ENCODE measurements around the gene ZNF414. TPM values are rescaled to one million over a fixed set of nuclear protein-coding genes. Genes with fewer than 3 reads are reported as not detected.
"Not testable (repeated sequence)": the region's sequence is repeated elsewhere in the genome, so short reads cannot be mapped to it uniquely, and the experiment has no call there.

ZNF414 gene
- total RNA-seq, 1 donor from 2014 or later, result 18.5 TPM

DNA sequence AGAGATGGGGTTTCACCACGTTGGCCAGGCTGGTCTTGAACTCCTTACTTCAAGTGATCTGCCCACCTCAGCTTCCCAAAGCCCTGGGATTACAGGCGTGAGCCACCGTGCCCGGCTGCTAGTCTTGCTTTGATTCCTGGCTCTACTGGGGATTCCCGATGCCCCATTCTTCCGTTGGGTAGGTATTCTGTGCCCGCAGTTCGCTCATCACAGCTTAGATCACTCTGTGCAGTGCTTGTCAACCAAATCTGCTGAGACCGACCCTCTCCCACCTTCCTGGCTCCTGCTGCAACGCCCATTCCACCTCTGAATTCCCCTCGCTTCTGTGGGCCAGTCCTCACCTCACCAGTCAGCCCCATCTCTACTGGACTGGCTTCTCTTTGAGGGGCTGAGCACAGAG, 4.6 kb upstream of the ZNF414 start:
- no peak for DNase-seq (ENCODE audit: low spot score)

DNA sequence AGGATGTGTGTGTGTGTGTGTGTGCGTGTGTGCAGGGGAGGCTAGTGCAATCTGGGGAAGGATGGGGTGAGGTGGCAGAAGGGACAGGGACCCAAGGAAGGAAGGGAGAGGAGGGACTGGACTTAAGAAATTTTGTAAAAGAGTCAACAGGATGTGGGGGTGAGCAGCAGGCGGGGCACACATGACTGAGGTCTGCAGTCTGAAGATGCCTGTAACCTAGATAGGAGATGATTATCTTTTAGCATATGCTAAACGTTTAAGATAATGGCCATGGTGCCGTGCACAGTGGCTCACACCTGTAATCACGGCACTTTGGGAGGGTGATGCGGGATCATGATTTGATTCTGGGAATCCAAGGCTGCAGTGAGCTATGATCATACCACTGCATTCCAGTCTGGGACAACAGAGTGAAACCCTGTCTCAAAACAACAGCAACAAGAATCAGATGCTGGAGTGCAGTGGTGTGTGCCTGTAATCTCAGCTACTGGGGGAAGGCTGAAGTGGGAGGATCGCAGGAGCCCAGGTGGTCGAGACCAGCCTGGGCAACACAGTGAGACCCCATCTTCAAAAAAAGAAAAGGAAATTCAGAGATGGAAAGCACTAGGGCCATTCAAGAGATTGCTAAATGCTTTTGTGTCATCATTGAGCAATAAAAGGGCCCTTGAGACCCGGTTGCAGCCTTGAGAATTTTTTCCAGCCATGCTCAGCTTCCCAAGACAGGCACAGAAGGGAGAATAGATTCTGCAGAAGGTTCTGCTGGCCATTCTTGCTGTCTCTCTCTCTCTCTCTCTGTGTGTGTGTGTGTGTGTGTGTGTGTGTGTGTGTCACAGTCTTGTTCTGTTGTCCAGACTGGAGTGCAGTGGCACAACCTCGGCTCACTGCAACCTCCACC, 3.8 kb upstream of the ZNF414 start:
- DNase-seq (ENCODE audit: low spot score), result no peak

DNA sequence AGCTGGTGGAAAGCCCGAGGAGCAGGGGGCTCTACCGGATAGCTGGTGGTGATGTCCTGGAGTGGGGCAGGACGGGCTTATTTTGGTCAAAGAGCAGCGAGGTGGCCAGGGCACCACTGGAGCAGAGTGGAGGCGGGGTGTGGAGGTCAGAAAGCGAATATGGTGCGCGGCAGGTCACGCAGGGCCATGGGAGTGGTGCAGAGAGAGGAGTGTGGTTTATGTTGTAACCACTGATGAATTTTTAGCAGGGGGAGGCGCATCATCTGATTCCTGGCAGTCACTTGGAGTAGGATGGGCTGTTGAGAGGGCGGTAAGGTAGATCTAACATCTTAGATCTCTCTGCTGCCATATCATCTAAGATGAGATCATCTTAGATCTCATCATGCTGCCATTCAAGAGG, 1.4 kb upstream of the ZNF414 start:
- DNase-seq (ENCODE audit: low spot score), result no peak

DNA sequence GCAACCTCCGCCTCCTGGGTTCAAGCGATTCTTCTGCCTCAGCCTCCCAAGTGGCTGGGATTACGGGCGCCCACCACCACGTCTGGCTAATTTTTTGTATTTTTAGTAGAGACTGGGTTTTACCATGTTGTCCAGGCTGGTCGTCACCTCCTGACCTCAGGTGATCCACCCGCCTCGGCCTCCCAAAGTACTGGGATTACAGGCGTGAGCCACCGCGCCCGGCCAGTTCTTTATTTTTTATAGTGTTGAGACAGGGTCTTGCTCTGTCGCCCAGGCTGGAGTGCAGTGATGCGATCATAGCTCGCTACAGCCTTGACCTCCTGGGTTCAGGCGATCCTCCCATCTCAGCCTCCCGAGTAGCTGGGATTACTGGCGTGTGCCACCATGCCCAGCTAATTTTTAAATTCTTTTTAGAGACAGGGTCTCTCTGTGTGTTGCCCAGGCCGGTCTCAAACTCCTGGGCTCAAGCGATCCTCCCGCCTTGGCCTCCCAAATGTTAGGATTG, 590 bp upstream of the ZNF414 start:
- not testable (repeated sequence) for DNase-seq (ENCODE audit: low spot score)

DNA sequence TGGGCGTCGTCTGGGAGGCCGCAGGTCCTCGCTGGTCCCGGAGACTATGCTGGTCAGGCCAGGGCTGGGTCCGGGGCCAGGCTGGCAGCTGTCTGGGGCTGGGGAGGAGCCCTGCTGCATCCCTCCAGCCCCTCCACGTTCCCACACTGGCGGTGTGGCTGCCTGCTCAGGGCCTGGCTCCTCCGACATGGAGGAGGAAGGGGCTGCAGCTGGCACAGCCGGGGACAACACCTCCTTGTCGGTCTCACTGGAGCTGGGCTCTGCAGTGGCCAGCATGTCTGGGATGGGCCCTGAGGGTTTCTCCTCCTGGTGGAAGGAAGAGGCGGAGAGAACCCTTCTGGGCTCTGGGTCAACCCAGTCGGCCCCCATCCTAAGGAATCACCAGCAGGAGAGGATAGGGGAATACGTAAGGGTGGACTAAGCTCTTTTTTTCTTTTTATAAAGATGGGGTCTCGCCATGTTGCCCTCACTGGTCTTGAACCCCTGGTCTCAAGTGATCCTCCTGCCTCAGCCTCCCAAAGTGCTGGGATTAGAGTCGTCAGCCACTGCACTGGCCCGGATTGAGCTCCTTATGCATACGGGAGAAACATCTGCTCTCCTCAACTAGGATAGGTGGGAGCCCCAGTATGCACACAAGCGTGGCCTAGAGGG, 806 bp downstream of the ZNF414 start:
- DNase-seq (ENCODE audit: low spot score), result no peak

DNA sequence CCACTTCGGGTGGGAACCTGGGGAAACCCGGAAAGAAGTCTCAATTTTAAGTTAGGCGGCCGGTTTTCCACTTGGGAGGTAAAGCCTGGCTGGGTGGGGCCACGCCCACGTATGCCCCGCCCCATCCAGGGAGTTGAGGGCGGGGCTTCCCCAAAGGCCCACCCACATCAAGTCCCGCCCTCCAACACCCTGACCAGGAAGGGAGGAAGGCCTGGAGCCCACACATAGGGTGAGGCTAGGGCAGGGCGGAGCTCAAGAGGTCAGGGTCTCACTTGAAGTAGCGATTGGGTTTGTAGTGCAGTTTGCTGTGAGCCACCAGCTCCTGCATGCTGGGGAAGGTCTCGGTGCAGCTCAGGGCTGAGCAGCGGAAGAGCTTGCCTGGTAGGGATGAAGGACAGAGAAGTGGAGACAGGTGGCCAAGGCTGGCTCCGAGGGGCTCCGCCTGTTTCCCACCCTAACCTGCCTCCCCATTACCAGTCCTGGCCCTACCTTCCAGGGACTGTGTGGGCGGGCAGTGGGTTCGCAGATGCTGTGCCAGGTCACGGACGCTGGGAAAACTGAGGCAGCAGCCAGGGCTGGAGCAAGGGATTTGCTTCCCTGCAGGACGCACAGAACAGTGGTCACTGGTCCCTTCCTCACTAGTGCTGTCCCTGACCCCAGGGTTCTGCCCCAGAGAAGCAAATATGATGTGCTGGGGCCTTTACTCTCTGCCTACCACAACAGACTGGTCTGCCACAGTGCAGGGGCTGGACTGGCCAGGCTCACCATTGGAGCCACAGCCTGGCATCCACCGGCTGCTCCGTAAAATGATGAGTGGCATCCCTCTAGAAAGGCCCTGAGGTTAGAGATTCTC, 1.6 kb downstream of the ZNF414 start:
- no peak for DNase-seq (ENCODE audit: low spot score)

DNA sequence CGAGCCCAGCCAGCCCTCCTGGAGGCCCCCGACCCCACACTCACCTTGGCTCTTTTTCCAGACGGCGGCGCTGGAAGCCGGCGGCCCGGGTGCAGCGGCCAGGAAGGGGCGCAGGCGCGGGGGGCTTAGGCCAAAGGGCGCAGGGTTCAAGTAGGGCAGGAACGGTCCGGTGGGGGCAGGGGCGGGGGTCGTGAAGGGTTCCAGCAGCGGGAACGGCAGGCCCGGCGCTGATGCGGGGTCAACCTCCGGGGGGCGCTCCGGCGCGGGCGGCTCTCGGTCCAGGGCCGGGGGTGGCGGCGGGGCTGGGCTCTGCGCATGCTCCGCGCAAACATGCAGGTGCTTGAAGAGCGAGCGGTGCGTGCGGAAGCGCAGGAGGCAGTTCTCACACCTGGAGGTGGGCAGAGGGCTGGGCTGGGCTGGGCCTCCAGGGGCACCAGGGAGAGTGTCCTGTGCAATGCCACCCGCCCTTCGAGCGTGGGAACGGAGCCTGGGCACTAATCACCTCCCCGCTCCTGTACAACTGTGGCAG, 2.3 kb downstream of the ZNF414 start:
- DNase-seq (ENCODE audit: low spot score), result no peak

DNA sequence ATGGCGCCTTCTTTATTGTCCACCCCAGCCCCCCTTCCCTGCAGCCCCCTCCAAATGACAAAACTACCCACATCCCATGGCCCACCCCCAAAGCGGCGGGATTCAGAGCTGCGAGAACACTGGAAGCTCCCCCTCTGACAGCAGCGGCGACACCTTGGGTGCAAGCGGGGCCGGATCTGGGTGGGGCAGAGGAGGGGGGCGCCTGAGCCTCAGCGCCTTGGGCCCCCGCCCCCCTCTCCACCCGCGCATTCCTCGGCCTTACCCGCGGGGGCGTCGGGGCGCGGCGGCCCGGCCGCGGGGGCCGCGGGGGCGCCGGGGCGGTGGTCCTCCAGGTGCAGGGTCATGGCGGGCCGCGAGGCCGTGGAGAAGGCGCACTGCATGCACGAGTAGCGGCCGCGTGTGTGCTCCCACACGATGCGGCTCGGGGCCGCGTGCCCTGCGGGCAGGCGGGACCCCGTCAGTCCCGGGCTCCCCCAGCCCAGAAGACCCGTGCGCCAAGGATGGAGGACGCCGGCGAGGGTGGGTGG, 3.3 kb downstream of the ZNF414 start:
- DNase-seq (ENCODE audit: low spot score), result no peak

DNA sequence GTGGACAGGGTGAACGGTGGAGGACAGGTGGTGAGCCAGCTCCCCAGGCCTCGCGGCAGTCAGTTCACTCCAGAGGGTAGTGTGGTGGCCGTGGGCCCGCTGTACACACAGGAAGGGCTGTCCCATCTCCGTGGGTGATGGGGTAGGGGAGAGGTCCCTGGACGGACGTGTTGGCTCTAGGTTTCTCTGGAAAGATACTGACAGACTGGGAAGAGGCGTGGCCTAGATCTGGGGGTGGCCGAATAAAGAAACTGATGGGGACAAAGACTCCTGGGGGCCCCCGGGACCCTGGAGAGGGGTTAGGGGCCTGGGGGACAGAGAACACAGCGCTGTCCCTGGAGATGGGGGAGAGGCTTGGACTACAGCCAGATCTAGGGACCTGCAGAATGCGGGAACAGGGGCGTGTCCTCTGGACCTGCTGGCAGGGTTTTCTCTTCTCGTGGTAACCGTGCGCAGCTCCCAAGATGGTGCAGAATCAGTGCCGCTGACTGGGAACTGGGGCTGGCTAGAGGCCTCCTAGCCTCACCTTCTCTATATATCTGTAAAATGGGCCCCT, 7.5 kb downstream of the ZNF414 start:
- no peak for DNase-seq (ENCODE audit: low spot score)

DNA sequence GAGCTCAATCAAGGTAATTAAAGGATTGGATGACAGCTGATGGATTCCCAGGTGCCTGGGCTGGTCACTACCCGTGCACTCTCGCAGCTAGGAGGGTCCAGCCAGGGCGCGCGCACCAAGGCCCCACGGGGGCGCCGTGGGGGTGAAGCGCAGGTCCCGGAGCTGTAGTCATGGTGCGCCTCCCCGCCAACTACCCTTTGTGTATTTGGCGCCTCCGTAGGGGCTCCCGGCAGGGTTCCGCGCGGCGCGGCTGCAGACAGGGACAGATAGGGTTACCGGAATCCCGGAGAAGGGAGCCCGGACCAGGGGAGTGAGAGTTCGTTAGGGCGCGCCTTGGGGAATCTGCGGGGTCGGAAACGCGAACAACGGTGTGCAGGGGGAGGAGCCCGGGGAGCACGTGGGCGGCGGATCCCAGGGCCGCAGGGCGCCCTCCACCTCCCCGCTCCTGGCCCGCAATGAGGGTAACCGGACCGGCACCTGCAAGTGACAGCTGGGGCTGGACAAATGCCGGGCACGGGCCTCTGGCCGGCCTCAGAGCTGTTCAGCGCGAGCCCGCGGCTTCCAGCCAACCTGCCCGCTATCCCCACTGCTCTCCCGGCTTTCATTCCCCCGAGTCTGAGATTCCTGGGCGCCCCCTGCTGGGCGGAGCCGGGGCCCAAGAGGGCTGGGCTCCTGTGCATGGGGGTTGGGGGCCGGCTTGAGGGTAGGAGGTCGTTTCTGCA, 8.1 kb downstream of the ZNF414 start:
- no peak for DNase-seq (ENCODE audit: low spot score)

DNA sequence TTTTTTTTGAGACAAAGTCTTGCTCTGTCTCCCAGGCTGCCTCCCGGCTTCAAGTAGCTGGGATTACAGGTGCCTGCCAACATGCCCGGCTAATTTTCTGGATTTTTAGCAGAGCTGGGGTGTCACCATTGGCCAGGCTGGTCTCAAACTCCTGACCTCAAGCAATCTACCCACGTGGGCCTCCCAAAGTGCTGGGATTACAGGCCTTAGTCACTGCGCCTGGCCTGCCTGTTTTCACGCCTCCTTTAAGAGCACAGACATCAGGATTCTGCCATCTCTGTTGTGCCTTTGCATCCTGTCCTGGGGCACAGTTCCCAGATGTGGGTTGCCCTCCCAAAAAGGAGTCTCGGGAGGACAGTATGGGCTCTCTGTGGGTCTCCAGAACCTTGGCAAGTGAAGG, 9.0 kb downstream of the ZNF414 start:
- no peak for DNase-seq (ENCODE audit: low spot score)

DNA sequence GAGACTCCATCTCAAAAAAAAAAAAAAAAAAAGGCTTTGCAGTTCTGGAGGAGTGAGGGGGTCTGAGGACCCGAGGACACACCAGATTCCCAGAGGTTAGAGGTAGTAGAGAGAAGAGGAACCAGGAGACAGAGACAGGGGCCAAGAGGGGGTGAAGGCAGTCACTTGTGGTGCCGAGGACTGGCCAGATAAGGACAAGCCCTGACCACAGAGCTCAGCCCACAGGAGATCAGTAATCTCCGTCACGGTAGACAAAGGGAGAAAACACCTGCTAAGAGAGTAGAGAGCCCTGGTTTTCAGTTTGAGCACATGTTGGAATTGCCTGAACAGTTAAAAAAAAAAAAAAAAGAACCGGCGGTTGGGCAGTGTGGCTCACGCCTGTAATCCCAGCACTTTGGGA, 9.8 kb downstream of the ZNF414 start:
- DNase-seq (ENCODE audit: low spot score), result no peak

DNA sequence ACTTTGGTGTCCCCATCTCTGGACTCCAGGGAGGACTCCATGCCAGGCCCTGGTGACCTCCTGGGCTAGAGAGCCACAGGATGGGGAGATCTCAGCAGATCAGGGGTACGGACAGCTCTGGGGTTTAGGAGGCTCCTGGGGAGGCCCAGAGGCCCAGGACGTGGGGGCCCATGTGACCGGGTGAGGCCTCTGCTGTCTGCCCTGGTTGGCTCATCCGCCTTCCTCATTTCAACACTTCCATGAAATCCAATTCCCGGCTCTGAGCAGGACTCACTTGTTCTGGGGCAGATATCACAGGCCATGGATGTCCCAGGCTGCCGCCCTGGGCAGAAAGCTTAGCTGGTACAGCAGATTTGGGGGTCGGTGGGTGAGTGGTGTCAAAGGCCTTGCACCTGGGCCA, 10.5 kb downstream of the ZNF414 start:
- DNase-seq (ENCODE audit: low spot score), result no peak

DNA sequence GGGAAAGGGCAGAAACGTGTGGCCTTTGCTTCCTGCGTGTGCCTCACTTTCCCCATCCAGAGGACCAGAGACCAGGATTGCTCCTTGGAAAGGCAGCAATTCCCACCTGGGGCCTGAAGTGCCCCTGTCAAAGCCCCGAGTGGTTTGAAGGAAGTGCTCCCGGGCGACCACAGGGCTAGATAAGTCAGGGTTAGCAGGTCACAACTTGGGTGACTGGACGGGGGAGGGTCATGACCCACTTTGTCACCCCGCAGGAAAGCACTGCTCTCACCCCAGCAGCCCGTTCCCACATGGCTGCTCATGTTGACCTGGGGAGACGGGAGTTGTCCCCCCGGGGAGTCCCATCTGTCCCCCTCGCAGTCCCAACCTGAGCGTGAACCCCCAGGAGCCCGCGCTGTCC, 12.0 kb downstream of the ZNF414 start:
- DNase-seq (ENCODE audit: low spot score), result no peak

DNA sequence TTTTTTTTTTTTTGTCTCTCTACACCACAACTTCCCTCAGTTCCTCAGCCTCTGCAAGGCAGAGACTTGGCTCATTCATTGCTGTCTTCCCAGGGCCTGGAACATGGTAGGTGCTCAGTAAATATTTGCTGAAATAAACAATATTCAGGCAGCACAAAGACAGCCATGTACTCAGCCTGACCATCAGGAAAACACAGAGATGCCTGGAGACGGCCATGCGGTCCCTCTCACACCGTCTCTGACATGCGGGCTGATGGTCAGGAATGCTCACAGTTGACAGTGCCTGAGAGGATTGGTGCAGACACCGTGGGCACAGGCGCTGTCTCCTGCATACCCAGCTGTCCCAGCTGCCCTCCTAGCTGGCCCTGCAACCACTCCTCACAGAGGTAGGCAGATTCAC, 12.5 kb downstream of the ZNF414 start:
- DNase-seq (ENCODE audit: low spot score), result no peak

DNA sequence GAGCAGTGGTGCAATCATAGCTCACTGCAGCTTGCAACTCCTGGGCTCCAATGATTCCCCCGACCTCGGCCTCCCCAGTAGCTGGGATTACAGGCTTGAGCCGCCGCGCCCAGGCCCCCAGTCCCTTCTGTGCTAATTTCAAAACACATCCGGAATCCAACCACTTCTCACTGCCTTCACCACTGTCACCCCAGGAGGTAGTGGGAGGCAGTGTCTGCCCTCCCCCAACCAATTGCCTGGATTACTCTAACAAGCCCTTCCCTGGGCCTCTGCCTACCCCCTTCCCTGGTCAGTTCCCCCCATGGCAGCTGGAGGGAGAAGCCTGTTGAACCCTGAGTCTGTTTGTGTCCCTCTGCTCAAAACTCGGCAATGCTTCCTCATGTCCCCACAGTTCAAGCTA, 13.8 kb downstream of the ZNF414 start:
- DNase-seq (ENCODE audit: low spot score), result no peak

DNA sequence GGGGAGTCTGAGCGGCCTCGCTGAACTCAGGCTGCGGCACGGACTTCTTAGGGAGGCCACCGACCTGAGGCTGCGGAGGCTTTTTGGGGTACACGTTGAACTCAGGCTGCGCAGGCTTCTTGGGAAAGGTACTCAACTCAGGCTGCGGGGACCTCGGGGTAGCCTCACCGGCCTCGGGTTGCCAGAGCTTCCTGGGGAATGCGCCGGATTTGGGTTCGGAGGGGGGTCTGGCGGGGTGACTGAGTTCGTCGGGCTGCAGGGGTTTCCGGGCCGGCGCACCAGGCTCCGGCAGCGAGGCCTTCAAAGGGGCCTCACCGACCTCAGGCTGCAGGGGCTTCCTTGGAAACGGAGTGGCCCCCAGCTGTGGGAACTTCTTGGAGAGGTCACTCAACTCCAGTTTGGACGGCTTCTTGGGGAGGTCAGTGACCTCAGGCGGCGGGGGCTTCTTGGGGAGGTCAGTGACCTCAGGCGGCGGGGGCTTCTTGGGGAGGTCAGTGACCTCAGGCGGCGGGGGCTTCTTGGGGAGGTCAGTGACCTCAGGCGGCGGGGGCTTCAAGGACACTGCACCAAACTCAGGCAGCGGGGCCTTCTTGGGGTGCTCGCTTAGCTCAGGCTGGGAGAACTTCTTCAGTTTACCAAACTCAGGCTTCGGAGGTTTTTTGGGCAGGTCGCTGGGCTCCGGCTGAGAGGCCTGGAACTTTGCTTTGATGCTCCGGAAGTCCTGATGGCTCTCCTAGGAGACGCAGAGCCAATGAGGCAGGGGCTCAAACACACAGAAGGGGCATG, 14.7 kb downstream of the ZNF414 start:
- DNase-seq (ENCODE audit: low spot score), result no peak

DNA sequence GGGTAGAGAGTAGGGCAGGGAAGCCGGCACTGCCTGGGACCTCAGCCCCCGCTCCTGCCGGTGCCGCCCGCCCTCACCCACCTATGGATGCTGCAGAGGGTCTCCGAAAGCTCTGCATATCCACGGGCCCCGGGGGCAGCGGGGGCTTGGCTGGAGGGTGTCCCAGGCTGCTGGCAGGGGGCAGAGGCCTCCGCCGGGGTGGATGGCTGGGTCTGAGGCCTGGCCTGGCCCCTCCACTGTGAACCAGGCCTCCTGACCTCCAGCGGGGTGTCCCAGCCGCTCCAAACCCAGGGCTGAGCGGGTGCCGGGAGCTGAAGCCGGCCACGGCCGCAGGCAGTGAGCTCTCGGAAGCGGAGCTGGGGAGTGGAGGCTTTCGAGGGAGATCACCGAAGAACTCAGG, 15.7 kb downstream of the ZNF414 start:
- DNase-seq (ENCODE audit: low spot score), result no peak

DNA sequence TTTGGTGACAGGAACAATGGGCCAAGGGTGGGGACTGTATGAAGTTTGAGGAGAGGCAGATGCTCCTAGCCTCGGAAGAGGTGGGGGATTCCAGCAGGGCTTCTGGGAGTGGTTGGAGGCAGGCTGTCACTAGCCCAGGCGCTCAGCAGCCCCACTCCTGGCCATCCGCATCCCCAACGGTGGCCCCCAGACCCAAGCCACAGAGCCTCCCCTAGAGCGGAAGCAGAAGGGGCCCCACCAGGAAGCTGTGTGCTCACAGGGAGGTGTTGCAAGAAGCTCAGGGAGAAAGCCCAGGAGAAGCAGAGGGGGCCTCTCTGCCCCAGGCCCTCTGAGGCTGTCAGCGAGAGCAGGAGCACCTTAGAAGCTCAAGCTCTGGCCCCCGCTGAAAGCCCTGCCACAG, 19.8 kb downstream of the ZNF414 start:
- no peak for DNase-seq (ENCODE audit: low spot score)

All from mesenteric fat pad (tissue), 1 donor.